Ectodermal cell (in vitro differentiated cells): ENCODE data around the gene PTGDR2.
A peak's percentile ranks its signal among the peaks of the same experiment; 100 is the strongest.

ENCODE experiments used
- H3K27ac ChIP-seq: 2 replicates; pipeline ENCODE4 v1.7.0; 2013; ENCODE audit warnings: mild to moderate bottlenecking, low read depth, low read length; ENCODE audit not compliant: insufficient read depth, poor library complexity, severe bottlenecking
- H3K27me3 ChIP-seq: 2 replicates; pipeline ENCODE4 v1.7.0; 2013; ENCODE audit warnings: mild to moderate bottlenecking, low read length; ENCODE audit not compliant: insufficient read depth, control insufficient read depth, poor library complexity, severe bottlenecking
- H3K36me3 ChIP-seq: one replicate; pipeline ENCODE4 v1.7.0; 2013; ENCODE audit warnings: low read length; ENCODE audit not compliant: control insufficient read depth, insufficient read depth
- H3K4me1 ChIP-seq: one replicate; pipeline ENCODE4 v1.7.0; 2013; ENCODE audit warnings: low read length; ENCODE audit not compliant: control insufficient read depth, insufficient read depth
- H3K4me3 ChIP-seq: 2 replicates; pipeline ENCODE4 v1.7.0; 2013; ENCODE audit warnings: low read depth, low read length, control low read depth; ENCODE audit not compliant: insufficient read depth
- H3K9me3 ChIP-seq: 2 replicates; pipeline ENCODE4 v1.7.0; 2013; ENCODE audit warnings: mild to moderate bottlenecking, low read length, moderate library complexity; ENCODE audit not compliant: control insufficient read depth
- WGBS, 2 experiments: methylation state at CpG; one replicate each; pipeline ENCODE4 v1.1.7; 2013; ENCODE audit warnings: missing lambda C conversion rate in 2 of 2; 5-methylcytosine and 5-hydroxymethylcytosine counted together

Gene PTGDR2

GRCh38 chr11:60849641-60850520 lies 5.9 kb downstream of the PTGDR2 start:
- peaks cover 26% of the 10 kb centered on the region for H3K27me3 ChIP-seq
- H3K4me1 ChIP-seq: peaks cover 11% of the 10 kb centered on the region
- no peak overlapping the region for H3K27ac ChIP-seq
- H3K36me3 ChIP-seq: peaks cover 20% of the 10 kb centered on the region
- WGBS, 2 experiments: 95% methylated on average over 29 of the region's 29 CpGs
- H3K4me3 ChIP-seq: no peak overlapping the region
- no peaks in the 10 kb centered on the region for H3K9me3 ChIP-seq

DNA sequence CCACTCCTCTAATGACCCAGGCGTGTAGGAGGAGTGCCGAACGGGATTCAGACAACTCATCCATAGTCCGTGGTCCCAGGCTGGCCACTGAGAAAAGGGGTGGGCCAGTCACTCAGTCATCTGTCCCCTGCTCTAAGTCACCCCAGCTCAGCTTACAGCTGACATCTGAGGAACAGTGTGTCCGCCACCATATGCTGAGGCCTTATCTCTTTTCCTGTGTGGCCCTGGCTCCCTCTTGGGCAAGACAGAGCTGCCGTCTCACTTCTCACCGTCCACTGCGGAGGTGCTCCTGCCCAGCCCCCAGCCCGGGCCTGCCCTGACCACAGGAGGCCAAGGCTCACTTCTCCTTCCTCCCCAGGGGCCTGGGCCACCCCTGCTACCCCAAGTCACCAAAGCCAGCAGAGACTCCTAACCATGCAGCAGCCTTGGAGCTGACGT lies 7.0 kb downstream of the PTGDR2 start:
- Histone ChIP-seq H3K36me3 (peaks cover 20% of the 10 kb centered on the region), H3K9me3 (no peaks in the 10 kb centered on the region), H3K4me3 (no peak overlapping the region), H3K27ac (no peak overlapping the region), H3K27me3 (peaks cover 18% of the 10 kb centered on the region), H3K4me1 (peaks cover 15% of the 10 kb centered on the region)
- WGBS, 2 experiments: 91 to 92% methylated on average over 10 of the region's 10 CpGs

GRCh38 chr11:60847896-60848295 lies 7.9 kb downstream of the PTGDR2 start:
- H3K4me3 ChIP-seq: no peak overlapping the region
- H3K27me3 ChIP-seq: peaks cover 9% of the 10 kb centered on the region
- H3K4me1 ChIP-seq: peaks cover 22% of the 10 kb centered on the region
- WGBS, 2 experiments: 93 to 95% methylated on average over 12 of the region's 12 CpGs
- H3K9me3 ChIP-seq: no peaks in the 10 kb centered on the region
- peaks cover 20% of the 10 kb centered on the region for H3K36me3 ChIP-seq
- no peak overlapping the region for H3K27ac ChIP-seq

- H3K4me1 ChIP-seq: peaks cover 20% of the 10 kb centered on the region
- no peaks in the 10 kb centered on the region for H3K9me3 ChIP-seq
- peaks cover 20% of the 10 kb centered on the region for H3K36me3 ChIP-seq
- no peak overlapping the region for H3K27ac ChIP-seq
- no peak overlapping the region for H3K4me3 ChIP-seq
- 82 to 84% methylated on average over 13 of the region's 13 CpGs for WGBS, 2 experiments
- peaks cover 4% of the 10 kb centered on the region for H3K27me3 ChIP-seq
These were observed 8.5 kb downstream of the PTGDR2 start for GRCh38 chr11:60847281-60847680.

DNA sequence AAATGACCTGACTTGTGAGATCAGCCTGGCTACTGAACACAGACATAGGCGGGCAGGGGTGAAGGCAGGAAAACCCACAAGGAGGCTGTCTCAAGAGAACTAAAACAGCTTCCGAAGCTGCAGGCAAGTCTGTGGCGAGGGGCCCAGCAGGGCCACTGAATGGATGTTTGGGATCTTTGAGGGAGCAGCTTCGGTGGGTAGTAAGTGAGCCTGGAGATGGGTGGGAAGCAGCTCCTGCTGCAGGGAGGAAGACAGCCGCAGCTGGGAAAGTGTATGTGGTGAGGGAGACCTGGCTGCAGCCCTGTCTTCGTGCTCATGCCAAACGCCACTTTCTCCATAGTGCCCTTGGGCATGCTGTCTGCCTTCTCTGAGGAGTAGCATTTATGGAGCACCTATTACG lies 10.4 kb downstream of the PTGDR2 start:
- Histone ChIP-seq H3K27me3 (no peaks in the 10 kb centered on the region), H3K36me3 (peaks cover 15% of the 10 kb centered on the region), H3K4me1 (peaks cover 11% of the 10 kb centered on the region), H3K4me3 (no peak overlapping the region), H3K27ac (no peak overlapping the region), H3K9me3 (no peaks in the 10 kb centered on the region)
- whole genome bisulfite sequencing, 2 experiments: 89 to 91% methylated on average over 8 of the region's 8 CpGs

- no peak overlapping the region for H3K4me3 ChIP-seq
These were observed 10.9 kb downstream of the PTGDR2 start for GRCh38 chr11:60844870-60845221.

GRCh38 chr11:60844045-60844869 lies 11.5 kb downstream of the PTGDR2 start:
- no peaks in the 10 kb centered on the region for H3K9me3 ChIP-seq
- peaks cover 6% of the 10 kb centered on the region for H3K36me3 ChIP-seq
- H3K4me3 ChIP-seq: peak overlapping the region; percentile 98
- 76 to 83% methylated on average over 10 of the region's 10 CpGs for WGBS, 2 experiments
- no peaks in the 10 kb centered on the region for H3K27me3 ChIP-seq
- H3K4me1 ChIP-seq: peaks cover 11% of the 10 kb centered on the region
- no peak overlapping the region for H3K27ac ChIP-seq

More at GRCh38 chr11:60844870-60845221, 10.9 kb downstream of the PTGDR2 start:
- Histone ChIP-seq H3K4me1 (peaks cover 11% of the 10 kb centered on the region), H3K9me3 (no peaks in the 10 kb centered on the region), H3K27ac (no peak overlapping the region), H3K36me3 (peaks cover 12% of the 10 kb centered on the region), H3K27me3 (no peaks in the 10 kb centered on the region)
- WGBS, 2 experiments: 69 to 76% methylated on average over 4 of the region's 4 CpGs

- Histone ChIP-seq H3K27me3 (no peaks in the 10 kb centered on the region), H3K9me3 (no peaks in the 10 kb centered on the region), H3K4me1 (peaks cover 11% of the 10 kb centered on the region), H3K36me3 (no peaks in the 10 kb centered on the region), H3K4me3 (peak overlapping the region; percentile 98), H3K27ac (no peak overlapping the region)
- WGBS, 2 experiments: 20 to 21% methylated on average over 23 of the region's 23 CpGs
These were observed 12.8 kb downstream of the PTGDR2 start for GRCh38 chr11:60842668-60843600.

DNA sequence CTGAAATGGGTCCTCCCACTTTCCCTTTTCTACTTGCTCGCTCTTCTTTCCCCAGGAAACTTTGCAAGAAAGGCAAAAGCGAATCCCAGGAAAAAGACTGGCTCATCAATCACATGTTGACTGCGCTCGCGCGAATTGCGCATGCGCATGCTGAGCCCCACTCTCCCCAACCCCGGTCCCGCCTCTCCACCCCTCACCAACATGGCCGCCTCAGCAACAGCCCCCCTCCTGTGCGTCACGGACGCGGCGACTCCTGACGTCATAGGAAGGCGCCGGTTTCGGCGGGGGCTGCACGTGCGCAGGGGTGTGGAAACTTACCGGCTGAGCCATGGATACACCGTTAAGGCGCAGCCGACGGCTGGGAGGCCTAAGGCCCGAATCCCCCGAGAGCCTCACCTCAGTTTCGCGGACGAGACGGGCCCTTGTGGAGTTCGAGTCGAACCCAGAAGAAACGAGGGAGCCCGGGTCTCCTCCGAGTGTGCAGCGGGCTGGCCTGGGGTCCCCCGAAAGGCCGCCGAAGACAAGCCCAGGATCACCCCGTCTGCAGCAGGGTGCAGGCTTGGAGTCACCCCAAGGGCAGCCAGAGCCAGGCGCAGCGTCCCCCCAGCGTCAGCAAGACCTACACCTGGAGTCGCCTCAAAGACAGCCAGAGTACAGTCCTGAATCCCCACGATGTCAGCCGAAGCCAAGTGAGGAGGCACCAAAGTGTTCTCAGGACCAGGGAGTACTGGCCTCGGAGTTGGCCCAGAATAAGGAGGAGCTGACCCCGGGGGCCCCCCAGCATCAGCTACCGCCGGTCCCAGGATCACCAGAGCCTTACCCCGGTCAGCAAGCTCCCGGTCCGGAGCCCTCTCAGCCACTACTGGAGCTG lies 13.7 kb downstream of the PTGDR2 start, which contains the start of gene CCDC86:
CCDC86 (plus strand) TSS at position 317 of the 871 bp plus-strand sequence; CDS start at position 329, 12 bp downstream.
- WGBS, 2 experiments: 1% methylated on average over 57 of the region's 57 CpGs
- Histone ChIP-seq H3K9me3 (no peaks in the 10 kb centered on the region), H3K27me3 (no peaks in the 10 kb centered on the region), H3K4me1 (peaks cover 11% of the 10 kb centered on the region), H3K4me3 (peak within 1 kb of the TSS; percentile 98), H3K36me3 (no peaks in the 10 kb centered on the region), H3K27ac (peak within 1 kb of the TSS; percentile 60)
